Measurements from ENCODE around the gene LTBR.
A peak's percentile ranks its signal among the peaks of the same experiment; 100 is the strongest.

The LTBR gene

GRCh38 chr12:6384499-6385436, 806 bp downstream of the LTBR start:
- no peak for DNase-seq (ENCODE audit: low read depth)

DNA sequence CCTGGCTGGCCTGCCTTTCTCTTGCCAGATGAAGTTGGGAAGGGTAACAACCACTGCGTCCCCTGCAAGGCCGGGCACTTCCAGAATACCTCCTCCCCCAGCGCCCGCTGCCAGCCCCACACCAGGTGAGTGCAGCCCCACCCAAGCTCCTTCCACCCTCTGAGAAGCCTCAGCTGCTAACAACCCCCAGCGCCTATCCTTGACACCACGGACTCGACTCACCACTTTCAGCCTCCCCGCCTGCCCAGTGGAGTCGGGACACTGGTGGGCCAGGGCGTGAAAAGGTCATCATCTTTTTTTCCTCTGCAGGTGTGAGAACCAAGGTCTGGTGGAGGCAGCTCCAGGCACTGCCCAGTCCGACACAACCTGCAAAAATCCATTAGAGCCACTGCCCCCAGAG, 2.1 kb downstream of the LTBR start:
- DNase-seq (ENCODE audit: low read depth), result no peak

DNA sequence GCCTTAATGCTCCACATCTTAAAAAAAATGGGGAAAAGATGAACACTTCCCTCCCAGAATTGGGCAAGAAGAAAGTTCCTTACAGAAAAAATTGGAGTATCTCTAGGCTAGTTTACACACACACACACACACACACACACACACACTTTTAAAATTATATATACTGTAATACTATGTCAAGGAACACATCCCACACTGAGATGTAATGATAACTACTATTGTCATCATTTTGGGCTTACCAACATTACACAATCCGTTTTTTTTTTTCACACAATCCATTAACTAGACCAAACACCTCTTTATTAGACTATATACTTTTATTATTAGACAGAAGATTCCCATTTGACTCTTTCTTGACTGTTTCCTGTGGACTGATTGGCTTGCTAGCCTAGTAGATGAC, 2.5 kb downstream of the LTBR start:
- DNase-seq (ENCODE audit: low read depth), result no peak

- no peak for DNase-seq (ENCODE audit: low read depth)
Measured at GRCh38 chr12:6387541-6387940, 3.6 kb downstream of the LTBR start.

DNA sequence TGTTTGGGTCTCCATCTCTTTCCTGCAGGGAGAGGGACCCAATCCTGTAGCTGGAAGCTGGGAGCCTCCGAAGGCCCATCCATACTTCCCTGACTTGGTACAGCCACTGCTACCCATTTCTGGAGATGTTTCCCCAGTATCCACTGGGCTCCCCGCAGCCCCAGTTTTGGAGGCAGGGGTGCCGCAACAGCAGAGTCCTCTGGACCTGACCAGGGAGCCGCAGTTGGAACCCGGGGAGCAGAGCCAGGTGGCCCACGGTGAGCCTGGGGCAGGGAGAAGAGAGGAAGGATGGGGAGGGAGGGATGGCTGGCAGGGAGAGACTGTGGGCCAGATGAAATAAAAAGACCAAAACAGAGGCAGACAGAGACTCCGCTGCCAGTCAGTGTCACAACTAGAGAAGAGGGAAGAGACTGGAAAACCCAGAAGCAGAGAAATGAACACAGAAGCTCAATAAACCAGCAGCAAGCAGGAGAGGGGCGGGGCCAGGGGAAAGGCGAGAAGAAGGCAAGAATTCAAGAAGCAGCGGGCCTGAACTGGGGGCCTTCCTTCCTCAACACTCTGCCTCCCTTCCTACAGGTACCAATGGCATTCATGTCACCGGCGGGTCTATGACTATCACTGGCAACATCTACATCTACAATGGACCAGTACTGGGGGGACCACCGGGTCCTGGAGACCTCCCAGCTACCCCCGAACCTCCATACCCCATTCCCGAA, 6.3 kb downstream of the LTBR start:
- DNase-seq (ENCODE audit: low read depth), result no peak

DNA sequence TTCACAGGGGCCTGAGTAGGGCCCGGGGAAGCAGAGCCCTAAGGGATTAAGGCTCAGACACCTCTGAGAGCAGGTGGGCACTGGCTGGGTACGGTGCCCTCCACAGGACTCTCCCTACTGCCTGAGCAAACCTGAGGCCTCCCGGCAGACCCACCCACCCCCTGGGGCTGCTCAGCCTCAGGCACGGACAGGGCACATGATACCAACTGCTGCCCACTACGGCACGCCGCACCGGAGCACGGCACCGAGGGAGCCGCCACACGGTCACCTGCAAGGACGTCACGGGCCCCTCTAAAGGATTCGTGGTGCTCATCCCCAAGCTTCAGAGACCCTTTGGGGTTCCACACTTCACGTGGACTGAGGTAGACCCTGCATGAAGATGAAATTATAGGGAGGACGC, 7.1 kb downstream of the LTBR start:
- no peak for DNase-seq (ENCODE audit: low read depth)

- DNase-seq (ENCODE audit: low read depth), result no peak
Measured at GRCh38 chr12:6392504-6392903, 8.5 kb downstream of the LTBR start.

DNA sequence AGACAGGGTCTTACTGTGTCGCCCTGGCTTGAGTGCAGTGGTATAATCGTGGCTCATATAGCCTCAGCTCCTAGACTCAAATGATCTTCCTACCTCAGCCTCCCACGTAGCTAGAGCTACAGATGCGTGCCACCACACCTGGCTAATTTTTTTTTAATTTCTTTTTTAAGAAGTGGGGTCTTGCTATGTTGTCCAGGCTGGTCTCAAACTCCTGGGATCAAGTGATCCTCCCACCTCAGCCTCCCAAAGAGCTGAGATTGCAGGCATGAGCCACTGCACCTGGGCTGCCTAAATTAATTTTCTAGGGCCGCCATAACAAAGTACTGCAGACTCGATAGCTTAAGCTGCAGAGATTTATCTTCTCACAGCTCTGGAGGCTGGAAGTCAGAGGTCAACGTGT, 9.1 kb downstream of the LTBR start:
- no peak for DNase-seq (ENCODE audit: low read depth)

GRCh38 chr12:6394398-6394797, 10.4 kb downstream of the LTBR start:
- no peak for DNase-seq (ENCODE audit: low read depth)

- no peak for DNase-seq (ENCODE audit: low read depth)
Measured at GRCh38 chr12:6396031-6396430, 12.1 kb downstream of the LTBR start.

DNA sequence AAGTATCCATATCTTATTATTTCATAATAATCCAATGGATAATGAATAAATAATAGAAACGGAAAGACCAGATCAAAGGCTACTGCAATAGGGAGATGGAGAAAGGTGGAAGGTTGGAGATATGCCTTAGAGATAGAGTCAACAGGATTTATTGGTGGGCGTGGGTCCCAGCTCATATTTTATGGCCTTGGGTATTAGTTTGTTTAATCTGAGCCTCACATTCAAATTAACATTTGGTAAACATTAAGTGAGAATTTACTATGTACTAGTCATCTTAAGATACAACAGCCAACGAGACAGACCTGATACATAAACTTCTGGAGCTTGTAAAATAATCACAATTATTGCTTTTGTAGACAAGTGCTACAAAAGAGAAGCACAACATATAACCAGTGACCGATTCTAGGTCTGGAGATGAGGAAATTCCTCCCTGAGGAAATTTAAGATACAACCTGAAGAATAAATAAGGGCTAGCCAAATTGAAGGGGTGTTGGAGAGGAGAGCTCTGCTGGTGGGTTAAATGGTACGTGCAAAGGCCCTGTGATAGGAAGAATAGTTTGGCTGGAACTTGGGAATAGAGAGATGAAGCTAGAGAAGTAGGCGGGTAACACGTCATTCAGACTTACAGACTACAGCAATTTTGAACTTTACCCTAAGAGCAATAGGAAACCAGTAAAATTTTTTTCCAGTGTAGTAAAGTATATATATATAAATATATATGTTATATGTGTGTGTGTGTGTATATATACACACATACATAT, 16.1 kb downstream of the LTBR start:
- no peak for DNase-seq (ENCODE audit: low read depth)

DNA sequence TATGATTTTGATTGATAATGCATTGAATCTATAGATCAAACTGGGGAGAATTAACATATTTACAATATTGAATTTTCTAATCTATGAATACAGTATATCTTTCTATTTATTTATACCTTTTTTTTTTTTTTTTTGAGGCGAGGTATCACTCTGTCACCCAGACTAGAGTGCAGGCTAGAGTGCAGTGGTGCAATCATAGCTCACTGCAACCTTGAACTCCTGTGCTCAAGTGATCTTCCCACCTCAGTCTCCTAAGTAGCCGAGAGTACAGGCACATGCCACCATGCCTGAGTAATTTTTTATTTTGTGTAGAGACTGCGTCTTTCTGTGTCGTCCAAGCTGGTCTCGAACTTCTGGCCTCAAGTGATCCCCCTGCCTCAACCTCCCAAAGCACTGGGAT, 20.4 kb downstream of the LTBR start:
- no peak for DNase-seq (ENCODE audit: low read depth)

DNA sequence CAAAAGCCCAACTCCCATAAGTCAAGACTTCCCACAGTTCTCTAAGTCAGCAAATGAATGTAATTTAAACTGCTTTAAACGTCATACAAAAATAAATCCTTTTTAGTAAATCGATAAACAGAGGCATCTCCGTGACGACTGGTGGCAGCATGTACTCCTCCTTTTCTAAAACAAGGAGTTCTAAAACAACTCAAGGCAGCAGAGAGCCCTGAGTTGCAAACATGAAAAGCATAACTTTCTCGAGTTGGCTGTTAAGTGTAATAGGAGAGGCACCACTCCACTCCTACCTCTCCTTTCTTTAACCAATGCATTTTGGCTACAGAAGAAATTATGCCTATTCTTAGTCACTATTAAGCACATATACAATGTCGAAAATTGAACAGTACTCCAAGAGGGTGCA, 22.0 kb downstream of the LTBR start:
- DNase-seq (ENCODE audit: low read depth), result no peak

- DNase-seq (ENCODE audit: low read depth), result no peak
Measured at GRCh38 chr12:6407236-6407954, 23.4 kb downstream of the LTBR start.

DNA sequence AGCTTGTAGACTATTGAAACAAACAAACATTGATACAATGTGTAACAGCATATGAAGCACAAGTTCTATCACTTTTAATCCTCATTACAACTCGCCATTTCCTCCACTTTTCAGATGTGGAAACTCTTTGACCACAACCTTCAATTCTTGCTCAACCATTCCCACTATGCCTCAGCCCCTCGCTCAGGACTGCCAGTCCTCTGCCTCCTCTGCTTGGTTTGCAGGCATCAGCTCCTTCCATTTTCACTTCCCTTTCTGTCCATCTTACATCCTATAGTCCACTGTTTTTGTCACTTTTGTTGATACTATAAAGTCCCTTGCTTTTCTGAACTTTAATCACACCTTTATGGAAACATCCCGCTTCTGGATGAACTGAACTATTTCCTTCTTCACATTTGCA, 32.6 kb downstream of the LTBR start:
- no peak for DNase-seq (ENCODE audit: low read depth)

DNA sequence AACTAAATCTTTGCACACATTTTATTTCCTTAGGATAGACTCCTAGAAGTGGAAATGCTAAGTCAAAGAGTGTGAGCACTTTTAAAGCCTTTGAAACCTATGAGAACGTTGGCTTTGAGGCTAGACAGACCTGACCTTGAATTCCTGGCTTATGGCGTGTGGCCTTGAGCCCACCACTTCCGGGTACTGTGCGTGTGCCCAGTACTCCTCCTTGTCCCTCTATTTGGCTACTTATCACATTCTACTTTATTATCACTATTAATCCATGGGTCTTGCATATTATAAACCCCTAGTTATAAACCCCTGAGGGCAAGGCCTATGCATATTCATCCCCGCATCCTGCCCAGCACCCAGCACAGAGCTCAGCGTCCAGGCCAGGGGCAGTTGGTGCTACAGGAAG, 34.8 kb downstream of the LTBR start:
- no peak for DNase-seq (ENCODE audit: low read depth)

- DNase-seq (ENCODE audit: low read depth), result no peak
Measured at GRCh38 chr12:6420364-6420763, 36.4 kb downstream of the LTBR start.

DNA sequence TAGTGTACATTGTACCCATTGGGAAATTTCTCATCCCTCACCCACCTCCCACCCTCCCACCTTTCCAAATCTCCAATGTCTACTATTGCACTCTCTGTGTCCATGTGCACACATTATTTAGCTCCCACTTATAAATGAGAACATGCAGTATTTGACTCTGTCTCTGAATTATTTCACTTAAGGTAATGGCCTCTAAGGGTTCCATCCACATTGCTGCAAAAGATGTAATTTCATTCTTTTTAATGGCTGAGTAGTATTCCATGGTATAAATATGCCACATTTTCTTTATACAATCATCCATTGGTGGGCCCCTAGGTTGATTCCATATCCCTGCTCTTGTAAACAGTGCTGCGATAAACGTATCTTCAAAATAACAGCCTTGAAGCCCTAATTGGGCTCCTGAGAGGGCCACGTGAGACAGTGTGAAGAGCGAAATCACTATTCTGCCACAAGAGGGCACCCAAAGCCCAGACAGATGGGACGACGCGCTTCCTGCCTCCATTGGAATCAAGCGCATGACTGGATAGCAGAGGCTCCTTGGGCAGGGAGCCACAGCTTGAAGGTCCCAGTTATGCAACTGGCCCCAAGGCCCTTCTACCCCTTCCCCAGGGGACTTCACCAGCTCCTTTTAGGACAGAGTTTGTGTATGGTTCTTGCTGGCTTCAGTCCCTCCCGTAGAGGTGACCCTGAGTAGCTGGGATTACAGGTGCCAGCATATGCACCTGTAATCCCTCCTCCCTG, 39.5 kb downstream of the LTBR start:
- peak; percentile 46 for DNase-seq (ENCODE audit: low read depth)

- DNase-seq (ENCODE audit: low read depth), result no peak
Measured at GRCh38 chr12:6424008-6424347, 40.0 kb downstream of the LTBR start.

- DNase-seq (ENCODE audit: low read depth), result no peak
Measured at GRCh38 chr12:6424866-6425265, 40.9 kb downstream of the LTBR start.
